ENCODE results near the gene LBH.

LBH gene

GRCh38 chr2:30216157-30216556 lies 15.2 kb upstream of the LBH start:
- DNase-seq (ENCODE audit: insufficient read length, low spot score) (no peak), FAIRE-seq (no peak)
- no peak for TF ChIP-seq CTCF (IDR thresholded peaks at IDR 0.05; ENCODE audit: insufficient read depth, missing control alignments)

GRCh38 chr2:30217644-30218337 lies 13.5 kb upstream of the LBH start:
- DNase-seq (ENCODE audit: insufficient read length, low spot score) (no peak), FAIRE-seq (no peak)
- TF ChIP-seq CTCF (IDR thresholded peaks at IDR 0.05; ENCODE audit: insufficient read depth, missing control alignments): no peak

GRCh38 chr2:30218338-30218713 lies 13.0 kb upstream of the LBH start:
- FAIRE-seq: no peak
- DNase-seq (ENCODE audit: insufficient read length, low spot score): no peak
- TF ChIP-seq CTCF (IDR thresholded peaks at IDR 0.05; ENCODE audit: insufficient read depth, missing control alignments): no peak

- FAIRE-seq: no peak
- DNase-seq (ENCODE audit: insufficient read length, low spot score): no peak
- no peak for TF ChIP-seq CTCF (IDR thresholded peaks at IDR 0.05; ENCODE audit: insufficient read depth, missing control alignments)
Observed at GRCh38 chr2:30218814-30219213, 12.5 kb upstream of the LBH start.

GRCh38 chr2:30219886-30220875 lies 11.2 kb upstream of the LBH start:
- TF ChIP-seq CTCF (IDR thresholded peaks at IDR 0.05; ENCODE audit: insufficient read depth, missing control alignments): no peak
- no peak for DNase-seq (ENCODE audit: insufficient read length, low spot score)
- FAIRE-seq: no peak

GRCh38 chr2:30221531-30221930 lies 9.8 kb upstream of the LBH start:
- no peak for TF ChIP-seq CTCF (IDR thresholded peaks at IDR 0.05; ENCODE audit: insufficient read depth, missing control alignments)
- no peak for FAIRE-seq
- no peak for DNase-seq (ENCODE audit: insufficient read length, low spot score)

GRCh38 chr2:30222031-30222430 lies 9.3 kb upstream of the LBH start:
- DNase-seq (ENCODE audit: insufficient read length, low spot score) (no peak), FAIRE-seq (no peak)
- TF ChIP-seq CTCF (IDR thresholded peaks at IDR 0.05; ENCODE audit: insufficient read depth, missing control alignments): no peak

All from D721Med (cell line).